ENCODE measurements around the gene SKAP2.

SKAP2 gene, protein sequence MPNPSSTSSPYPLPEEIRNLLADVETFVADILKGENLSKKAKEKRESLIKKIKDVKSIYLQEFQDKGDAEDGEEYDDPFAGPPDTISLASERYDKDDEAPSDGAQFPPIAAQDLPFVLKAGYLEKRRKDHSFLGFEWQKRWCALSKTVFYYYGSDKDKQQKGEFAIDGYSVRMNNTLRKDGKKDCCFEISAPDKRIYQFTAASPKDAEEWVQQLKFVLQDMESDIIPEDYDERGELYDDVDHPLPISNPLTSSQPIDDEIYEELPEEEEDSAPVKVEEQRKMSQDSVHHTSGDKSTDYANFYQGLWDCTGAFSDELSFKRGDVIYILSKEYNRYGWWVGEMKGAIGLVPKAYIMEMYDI

DNA sequence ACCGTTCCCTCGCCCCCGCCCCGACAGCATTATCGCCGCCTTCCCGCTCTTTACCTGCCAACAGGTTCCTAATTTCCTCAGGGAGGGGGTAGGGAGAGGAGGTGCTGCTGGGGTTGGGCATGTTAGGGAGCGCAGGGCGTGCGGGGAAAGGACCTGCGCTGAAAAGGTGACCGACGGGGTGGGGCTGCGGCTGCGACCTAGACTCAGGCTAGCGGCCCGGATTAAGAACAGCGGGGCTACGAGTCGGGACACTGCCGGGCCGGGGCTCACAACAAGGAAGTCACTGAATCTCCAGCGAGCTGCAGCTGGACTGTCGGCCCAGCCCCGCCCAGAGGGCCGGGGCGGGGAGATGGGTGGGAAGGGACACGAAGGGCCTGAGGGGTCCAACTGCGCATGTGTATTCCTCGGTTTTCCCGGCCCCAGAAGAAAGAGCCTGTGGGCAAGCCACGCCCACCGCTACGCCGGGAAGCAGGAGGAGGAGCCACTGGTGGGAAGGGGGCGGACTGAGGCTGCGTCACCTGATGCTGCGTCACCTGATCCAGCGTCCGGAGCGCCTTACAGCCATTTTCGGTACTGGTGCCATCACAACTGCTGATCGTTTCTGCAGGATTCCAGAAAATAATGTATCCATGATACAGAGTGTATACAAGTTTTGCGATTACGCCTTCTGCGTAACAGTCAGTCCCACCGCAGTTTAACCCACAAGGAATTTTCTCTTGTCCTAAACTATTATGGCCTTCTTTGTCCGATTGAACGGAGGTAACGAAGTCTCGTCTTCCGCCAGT lies at the start of gene SKAP2:
Gene SKAP2 (minus strand): TSS at position 282 of the 785 bp plus-strand sequence. CDS start 161 bp downstream, at position 121.
- DNase-seq: peak; percentile 96

DNA sequence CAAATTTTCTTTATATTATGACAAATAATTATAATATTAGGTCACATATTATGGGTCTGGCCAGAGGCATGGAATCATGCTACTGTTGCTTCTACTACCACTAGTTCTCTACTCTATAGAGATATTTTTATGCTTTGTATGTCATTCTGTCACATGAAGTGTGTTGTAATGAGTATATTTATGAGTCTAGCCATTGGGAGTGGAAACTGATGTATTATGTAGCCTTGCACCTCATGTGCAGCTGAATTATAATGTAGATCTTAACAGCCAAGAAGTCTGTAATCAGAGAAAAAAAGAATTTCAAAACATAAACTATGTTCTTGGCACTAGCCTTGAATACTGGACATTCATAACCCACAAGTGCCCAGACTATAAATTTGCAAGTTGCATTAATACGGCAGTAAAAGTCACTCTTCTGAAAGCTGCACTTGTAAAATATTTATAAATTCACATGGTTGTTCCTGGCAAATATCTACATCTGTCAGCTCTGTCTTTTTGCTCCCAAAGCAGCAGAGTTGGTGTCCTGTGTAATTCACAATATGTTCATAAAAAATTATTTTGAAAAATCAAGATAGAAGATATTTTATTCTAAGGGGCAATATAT lies 48.6 kb upstream of the SKAP2 start:
- DNase-seq: no peak

DNA sequence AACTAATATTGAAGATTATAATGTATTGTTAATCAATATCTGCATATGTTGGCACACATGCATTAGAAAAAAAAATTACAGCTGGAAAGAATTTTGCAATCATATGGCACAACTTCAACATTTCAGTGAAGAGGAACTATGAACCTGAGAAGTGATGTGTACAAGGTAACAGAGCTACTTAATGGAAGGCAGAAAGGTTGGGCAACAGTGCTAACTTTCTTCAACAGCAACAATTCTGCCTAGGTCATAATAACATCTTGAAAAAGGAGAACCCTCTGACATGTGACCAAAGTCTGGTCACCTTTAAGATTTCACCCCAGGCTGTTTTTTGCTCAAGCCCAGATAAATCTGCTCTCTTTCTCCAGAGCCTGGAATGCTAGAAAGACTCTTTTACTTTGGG lies 47.9 kb upstream of the SKAP2 start:
- no peak for DNase-seq

DNA sequence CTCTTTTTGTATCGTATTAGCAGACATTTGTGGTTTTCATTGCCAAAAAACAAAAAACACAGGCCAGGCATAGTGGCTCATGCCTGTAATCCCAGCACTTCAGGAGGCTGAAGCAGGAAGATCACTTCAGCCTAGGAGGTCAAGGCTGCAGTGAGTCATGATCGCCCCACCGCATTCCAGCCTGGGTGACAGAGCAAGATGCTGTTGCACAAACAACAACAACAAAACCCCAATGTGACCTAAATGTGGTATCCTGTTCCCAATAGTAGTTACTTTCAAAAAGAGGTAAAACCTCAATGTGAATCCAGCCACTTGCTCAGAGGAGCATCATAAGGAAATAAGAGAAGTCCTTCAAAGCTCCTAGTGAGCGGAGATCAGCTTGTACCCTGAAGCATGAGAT lies 45.8 kb upstream of the SKAP2 start:
- no peak for DNase-seq

- no peak for DNase-seq
These were observed 35.9 kb upstream of the SKAP2 start for GRCh38 chr7:26900251-26900650.

- no peak for DNase-seq
These were observed 35.1 kb upstream of the SKAP2 start for GRCh38 chr7:26899519-26899918.

DNA sequence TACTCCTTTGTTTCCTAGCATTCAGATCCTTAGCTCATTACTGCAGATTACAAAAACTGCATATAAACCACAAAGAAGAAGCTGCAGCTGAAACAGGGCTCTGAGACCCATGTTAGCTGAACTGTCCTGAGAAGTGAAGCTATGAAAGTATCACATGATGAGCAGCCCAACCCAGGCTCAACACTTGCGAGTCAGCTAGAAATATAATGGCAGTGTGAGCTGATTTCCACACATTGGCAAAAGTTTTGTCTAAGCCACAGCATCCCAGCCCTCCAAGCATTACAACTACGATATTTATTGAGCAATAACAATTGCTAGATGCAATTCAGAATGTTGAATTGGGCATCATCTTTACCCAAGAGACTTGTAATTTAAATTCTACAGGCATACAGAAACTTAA lies 34.5 kb upstream of the SKAP2 start:
- no peak for DNase-seq

DNA sequence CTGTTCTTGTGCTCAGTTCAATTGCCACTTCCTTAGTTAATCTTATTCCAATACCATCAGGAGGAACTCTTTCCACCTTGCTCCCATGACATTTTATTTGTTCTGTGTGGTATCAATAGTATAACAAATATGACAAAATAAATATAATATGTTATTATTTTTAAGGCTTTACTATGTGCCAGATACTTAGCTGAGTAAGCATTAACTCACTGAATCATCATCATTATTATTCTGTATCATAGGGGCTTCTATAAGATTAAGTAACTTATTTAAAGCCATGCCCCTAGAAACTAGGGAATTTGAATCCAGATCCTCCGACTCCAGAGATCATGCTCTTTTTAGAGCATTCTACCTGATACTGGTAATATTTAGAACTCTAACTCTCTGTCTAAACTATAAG lies 33.5 kb upstream of the SKAP2 start:
- no peak for DNase-seq

- no peak for DNase-seq
These were observed 27.3 kb upstream of the SKAP2 start for GRCh38 chr7:26891400-26892350.

- DNase-seq: no peak
These were observed 16.5 kb upstream of the SKAP2 start for GRCh38 chr7:26880852-26881251.

DNA sequence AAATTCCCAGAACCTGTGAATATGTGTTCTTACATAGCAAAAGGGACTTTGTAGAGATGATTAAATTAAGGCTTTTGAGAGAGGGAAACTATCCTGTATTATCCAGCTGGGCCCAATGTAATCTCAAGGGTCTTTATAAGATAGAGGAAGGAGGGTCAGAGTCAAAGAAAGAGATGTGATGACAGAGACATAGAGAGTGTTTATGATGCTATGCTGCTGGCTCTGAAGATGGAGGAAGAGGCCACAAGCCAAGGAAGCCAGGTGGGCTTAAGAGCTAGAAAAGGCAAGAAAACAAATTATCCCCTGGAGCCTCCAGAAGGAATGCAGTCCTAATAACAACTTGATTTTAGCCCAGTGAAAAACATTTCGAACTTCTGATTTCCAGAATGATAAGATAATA lies 15.3 kb upstream of the SKAP2 start:
- DNase-seq: no peak

DNA sequence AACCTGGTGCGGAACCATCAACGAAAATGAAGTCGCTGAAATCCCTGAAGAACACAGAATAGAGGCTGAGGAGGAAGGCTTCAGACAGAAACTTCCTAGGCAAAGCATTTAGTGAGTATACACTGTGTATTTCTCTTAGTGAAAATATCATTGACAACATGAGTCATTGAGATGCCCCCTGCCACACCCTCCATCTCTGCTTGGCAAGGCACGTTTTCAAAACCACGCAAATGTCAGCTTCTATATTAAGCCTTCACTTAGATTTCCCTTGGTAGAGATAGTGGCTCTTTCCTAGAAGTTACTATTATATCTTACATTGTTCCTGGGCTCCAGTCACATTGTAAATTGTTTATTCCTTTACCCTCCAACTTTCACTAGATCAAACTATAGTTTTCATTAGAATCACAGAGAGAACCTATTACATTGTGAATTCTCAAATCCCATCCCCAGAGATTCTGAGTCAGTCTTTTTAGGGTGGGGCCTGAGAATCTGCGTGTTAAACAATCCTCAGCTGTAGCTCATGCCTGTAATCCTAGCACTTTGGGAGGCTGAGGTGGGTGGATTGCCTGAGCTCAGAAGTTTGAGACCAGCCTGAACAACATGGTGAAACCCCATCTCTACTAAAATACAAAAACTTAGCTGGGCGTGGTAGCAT lies 4.6 kb upstream of the SKAP2 start:
- no peak for DNase-seq

GRCh38 chr7:26865094-26865388 lies 651 bp upstream of the SKAP2 start:
- no peak for DNase-seq

GRCh38 chr7:26863518-26864308 lies 677 bp downstream of the SKAP2 start:
- DNase-seq: no peak

DNA sequence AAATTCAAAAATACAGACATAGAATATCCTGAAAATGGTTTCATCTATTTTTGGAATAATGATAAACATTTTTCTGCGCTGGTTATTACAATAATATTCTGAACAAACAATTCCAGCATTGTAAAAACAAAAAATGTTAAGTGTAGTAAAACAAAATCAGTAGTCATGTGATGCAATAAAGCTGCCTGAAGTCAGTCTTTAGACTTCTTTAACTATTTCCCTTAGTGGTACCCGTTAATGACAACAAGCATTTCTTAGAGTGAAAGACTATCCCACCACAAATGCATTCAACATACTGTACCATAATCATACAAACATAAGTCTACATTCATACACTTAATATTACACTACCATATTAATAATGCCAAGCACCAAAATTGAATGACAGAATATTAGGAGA lies 1.6 kb downstream of the SKAP2 start:
- DNase-seq: no peak

DNA sequence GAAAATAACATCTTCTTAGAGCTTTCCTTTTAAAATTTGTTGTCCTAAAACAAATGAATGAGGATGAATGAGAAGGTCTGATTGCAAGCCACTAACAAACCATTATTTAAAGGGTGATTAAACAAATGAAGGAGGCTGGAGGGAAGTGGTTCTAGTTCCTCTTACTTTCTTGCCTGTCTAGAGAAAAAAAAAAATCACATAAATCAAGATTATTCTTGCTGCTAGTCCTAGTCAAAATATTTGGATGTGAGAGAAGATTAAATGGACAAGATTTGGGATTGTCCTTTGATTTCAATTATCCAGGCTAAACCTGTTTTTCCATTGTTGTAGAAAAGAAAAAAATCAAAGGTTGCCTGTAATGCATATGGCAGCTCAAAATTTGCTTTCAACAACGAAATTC lies 3.3 kb downstream of the SKAP2 start:
- DNase-seq: no peak

DNA sequence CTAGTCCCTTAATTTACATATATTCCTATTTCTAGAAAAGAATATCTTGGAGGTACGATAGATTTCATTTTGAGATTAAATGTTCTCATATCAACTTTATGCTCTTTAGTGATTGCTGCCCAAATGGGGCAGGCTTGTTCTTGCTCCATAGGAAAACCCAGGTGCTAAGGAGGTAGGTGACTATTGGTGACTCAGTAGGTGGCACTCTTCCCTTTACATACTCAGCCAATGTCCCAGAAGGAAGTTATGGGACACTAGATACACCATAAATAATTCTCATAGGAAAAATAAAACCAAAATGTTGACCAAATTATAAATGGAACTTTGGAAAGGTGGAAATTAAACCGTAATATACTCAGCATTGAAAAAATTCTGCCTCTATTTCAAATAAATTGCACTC lies 4.0 kb downstream of the SKAP2 start:
- DNase-seq: no peak

- no peak for DNase-seq
These were observed 4.7 kb downstream of the SKAP2 start for GRCh38 chr7:26859720-26860119.

DNA sequence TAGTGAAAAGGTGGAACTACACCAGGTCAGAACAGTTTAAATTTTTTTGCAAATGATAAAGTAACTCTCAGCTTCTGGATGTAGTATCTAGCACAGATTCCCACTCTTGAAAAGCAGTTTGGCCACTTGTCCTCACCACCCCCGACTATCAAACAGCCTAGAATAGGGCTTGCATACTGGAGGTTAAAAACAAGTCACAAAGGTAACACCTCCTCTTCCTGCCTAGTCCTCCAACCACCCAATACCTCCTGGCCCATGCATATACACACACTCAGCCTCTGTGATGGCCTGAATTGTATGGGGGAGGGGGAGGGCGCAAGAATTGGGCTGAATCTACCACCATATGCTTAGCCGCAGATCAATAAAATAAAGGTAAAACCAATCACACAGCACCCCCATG lies 5.7 kb downstream of the SKAP2 start:
- DNase-seq: no peak

DNA sequence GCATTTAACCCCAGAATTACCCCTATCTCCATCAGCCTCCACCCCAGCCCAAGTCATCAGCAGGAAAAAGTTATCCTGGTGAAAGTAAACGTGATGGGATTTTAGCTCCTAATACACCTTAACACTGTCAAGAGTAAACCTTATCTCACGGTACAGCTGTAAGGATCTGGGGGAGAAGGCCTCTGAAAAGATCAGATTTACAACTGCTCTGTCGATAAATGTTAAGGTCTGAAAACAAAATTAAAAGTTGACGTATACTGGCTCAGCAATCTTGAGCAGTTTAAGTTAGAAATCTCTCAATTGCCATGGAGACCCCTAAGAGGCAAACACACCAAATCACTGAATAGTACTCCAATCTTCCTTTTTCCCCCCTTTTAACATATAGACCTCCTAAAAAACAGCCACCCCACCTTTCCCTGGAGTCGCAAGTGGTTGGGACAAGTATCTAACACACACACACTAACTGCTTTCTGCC lies 6.1 kb downstream of the SKAP2 start:
- DNase-seq: no peak

DNA sequence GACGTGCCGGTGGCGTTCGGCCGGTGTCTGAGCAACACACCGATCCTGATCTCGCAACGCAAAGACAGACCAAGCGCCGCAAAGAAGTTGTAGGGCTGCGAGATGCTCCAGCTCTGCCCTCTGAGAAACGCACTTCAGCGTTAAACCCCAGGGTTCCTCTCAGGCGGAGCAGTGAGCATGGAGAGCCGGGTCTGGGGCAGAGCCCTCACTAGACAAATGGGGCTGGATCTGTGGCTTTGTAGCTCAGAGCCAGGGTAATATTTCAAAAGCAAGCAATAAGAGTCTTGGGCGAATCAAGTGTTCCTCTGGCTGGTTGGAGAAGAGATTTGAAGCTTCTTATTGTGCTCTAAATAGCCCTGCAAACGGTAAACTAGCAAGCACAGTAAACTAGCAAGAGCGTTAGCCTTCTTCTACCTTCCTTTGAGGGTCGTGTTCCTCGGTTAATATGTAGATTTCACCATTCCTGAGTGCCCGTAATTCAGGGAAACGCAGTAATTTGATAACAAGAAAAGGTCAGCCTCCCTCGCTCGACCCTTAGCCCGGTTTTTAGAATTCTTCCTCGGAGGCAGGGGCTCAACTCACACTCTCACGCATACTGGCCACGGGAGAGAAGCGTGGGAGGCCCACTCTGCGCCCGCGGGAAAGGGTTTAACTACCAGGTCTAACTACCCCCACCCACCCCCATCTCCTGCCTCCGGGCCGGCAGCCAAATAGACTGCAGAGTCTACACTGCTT lies 6.7 kb downstream of the SKAP2 start:
- DNase-seq: no peak
